OCI-LY1 (cell line): ENCODE data around the gene SUPT16H.

Experiments
- H2AFZ ChIP-seq: fragments of 200-600 bp; sonication (generic), shearing (Covaris generic); 2 replicates; pipeline ENCODE4 v1.6.0; 2014; ENCODE audit warnings: antibody characterized with exemption, mild to moderate bottlenecking, low read length
- H3F3A ChIP-seq: fragments of 200-600 bp; sonication (generic), shearing (Covaris generic); 2 replicates; pipeline ENCODE4 v1.6.0; 2014; ENCODE audit warnings: mild to moderate bottlenecking, antibody characterized with exemption, low read length, moderate library complexity; ENCODE audit not compliant: insufficient read depth
- H3K27ac ChIP-seq: fragments of 200-600 bp; sonication (generic); 2 replicates; pipeline ENCODE4 v1.5.1; 2014; ENCODE audit warnings: low read length, mixed run types, mild to moderate bottlenecking, low read depth; ENCODE audit not compliant: poor library complexity, severe bottlenecking
- H3K27me3 ChIP-seq: fragments of 200-600 bp; sonication (generic); 2 replicates; pipeline ENCODE4 v1.6.0; 2014; ENCODE audit warnings: antibody characterized with exemption, mild to moderate bottlenecking, low read length, moderate library complexity; ENCODE audit not compliant: insufficient read depth
- H3K36me3 ChIP-seq: fragments of 200-600 bp; sonication (generic); 2 replicates; pipeline ENCODE4 v1.6.1; 2014; ENCODE audit warnings: mild to moderate bottlenecking, antibody characterized with exemption, low read length, moderate library complexity, mixed read lengths; ENCODE audit not compliant: insufficient read depth
- H3K4me1 ChIP-seq: fragments of 200-600 bp; sonication (generic); 2 replicates; pipeline ENCODE4 v1.5.1; 2014; ENCODE audit warnings: mild to moderate bottlenecking, low read length, moderate library complexity; ENCODE audit not compliant: insufficient read depth, severe bottlenecking
- H3K4me2 ChIP-seq: fragments of 200-600 bp; sonication (generic), shearing (Covaris generic); 2 replicates; pipeline ENCODE4 v1.6.1; 2014; ENCODE audit warnings: low read length
- H3K4me3 ChIP-seq: fragments of 200-600 bp; sonication (generic); 2 replicates; pipeline ENCODE4 v1.5.1; 2014; ENCODE audit warnings: low read length, low read depth, mild to moderate bottlenecking, mixed read lengths; ENCODE audit not compliant: poor library complexity, severe bottlenecking
- H3K79me2 ChIP-seq: fragments of 200-600 bp; shearing (Covaris generic); 2 replicates; pipeline ENCODE4 v1.6.1; 2016; ENCODE audit warnings: mixed run types, low read length, mixed read lengths; ENCODE audit not compliant: insufficient read depth
- H3K9ac ChIP-seq: fragments of 200-600 bp; sonication (generic), shearing (Covaris generic); 2 replicates; pipeline ENCODE4 v1.6.1; 2014; ENCODE audit warnings: mild to moderate bottlenecking, low read length, mixed read lengths
- H3K9me2 ChIP-seq: fragments of 200-600 bp; sonication (generic), shearing (Covaris generic); 2 replicates; pipeline ENCODE4 v1.6.1; 2014; ENCODE audit warnings: low read depth, mild to moderate bottlenecking, low read length, mixed read lengths
- H3K9me3 ChIP-seq: fragments of 200-600 bp; shearing (Covaris generic); 2 replicates; pipeline ENCODE4 v1.6.1; 2014; ENCODE audit warnings: low read length, mixed read lengths
- H4K20me1 ChIP-seq: fragments of 200-600 bp; sonication (generic), shearing (Covaris generic); 2 replicates; pipeline ENCODE4 v1.6.0; 2016; ENCODE audit warnings: mild to moderate bottlenecking, low read length; ENCODE audit not compliant: insufficient read depth
- EZH2 ChIP-seq: fragments of 200-600 bp; sonication (generic), shearing (Covaris generic); IDR thresholded peaks from 2 replicates; pipeline ENCODE4 v1.8.0; 2017; ENCODE audit warnings: borderline replicate concordance, mixed run types, mild to moderate bottlenecking, antibody characterized with exemption, low read length, moderate library complexity, mixed read lengths
- TF ChIP-seq, protein P1 (sequence below): fragments of 200-600 bp; sonication (generic), shearing (Covaris generic); IDR thresholded peaks from 2 replicates; pipeline ENCODE4 v1.5.1; 2017; ENCODE audit warnings: mild to moderate bottlenecking, antibody characterized with exemption, low read length, moderate library complexity, mixed read lengths

The SUPT16H gene

GRCh38 chr14:21343035-21343794 lies 40.6 kb downstream of the SUPT16H start:
- H3K4me3 ChIP-seq = no peak overlapping the region
- H3K9me3 ChIP-seq = no peaks in the 10 kb centered on the region
- peaks cover 5% of the 10 kb centered on the region; the same call in 1 of the 2 replicates for H3K27me3 ChIP-seq
- no peak overlapping the region for H3K27ac ChIP-seq
- H3K9me2 ChIP-seq = no peaks in the 10 kb centered on the region
- H3K9ac ChIP-seq = no peak overlapping the region
- H3F3A ChIP-seq = no peaks in the 10 kb centered on the region
- no peak for TF ChIP-seq EZH2
- TF ChIP-seq, protein P1, sequence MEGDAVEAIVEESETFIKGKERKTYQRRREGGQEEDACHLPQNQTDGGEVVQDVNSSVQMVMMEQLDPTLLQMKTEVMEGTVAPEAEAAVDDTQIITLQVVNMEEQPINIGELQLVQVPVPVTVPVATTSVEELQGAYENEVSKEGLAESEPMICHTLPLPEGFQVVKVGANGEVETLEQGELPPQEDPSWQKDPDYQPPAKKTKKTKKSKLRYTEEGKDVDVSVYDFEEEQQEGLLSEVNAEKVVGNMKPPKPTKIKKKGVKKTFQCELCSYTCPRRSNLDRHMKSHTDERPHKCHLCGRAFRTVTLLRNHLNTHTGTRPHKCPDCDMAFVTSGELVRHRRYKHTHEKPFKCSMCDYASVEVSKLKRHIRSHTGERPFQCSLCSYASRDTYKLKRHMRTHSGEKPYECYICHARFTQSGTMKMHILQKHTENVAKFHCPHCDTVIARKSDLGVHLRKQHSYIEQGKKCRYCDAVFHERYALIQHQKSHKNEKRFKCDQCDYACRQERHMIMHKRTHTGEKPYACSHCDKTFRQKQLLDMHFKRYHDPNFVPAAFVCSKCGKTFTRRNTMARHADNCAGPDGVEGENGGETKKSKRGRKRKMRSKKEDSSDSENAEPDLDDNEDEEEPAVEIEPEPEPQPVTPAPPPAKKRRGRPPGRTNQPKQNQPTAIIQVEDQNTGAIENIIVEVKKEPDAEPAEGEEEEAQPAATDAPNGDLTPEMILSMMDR = no peak
- no peaks in the 10 kb centered on the region for H3K36me3 ChIP-seq
- H3K79me2 ChIP-seq = no peaks in the 10 kb centered on the region
- H3K4me2 ChIP-seq = no peak overlapping the region
- H3K4me1 ChIP-seq = no peaks in the 10 kb centered on the region
- H4K20me1 ChIP-seq = no peaks in the 10 kb centered on the region
- H2AFZ ChIP-seq = no peak overlapping the region

- H3K4me1 ChIP-seq = no peaks in the 10 kb centered on the region
- no peaks in the 10 kb centered on the region for H3F3A ChIP-seq
- no peaks in the 10 kb centered on the region for H3K36me3 ChIP-seq
- H3K9me2 ChIP-seq = no peaks in the 10 kb centered on the region
- H3K4me2 ChIP-seq = no peak overlapping the region
- H3K27me3 ChIP-seq = no peaks in the 10 kb centered on the region
- no peak overlapping the region for H3K4me3 ChIP-seq
- no peaks in the 10 kb centered on the region for H3K9me3 ChIP-seq
- no peaks in the 10 kb centered on the region for H3K79me2 ChIP-seq
- TF ChIP-seq, protein P1 = no peak
- H3K9ac ChIP-seq = no peak overlapping the region
- H4K20me1 ChIP-seq = no peaks in the 10 kb centered on the region
- H2AFZ ChIP-seq = no peak overlapping the region
- no peak overlapping the region for H3K27ac ChIP-seq
Observed at GRCh38 chr14:21334202-21334906, 49.5 kb downstream of the SUPT16H start.

- Histone ChIP-seq H3K27ac (no peak overlapping the region), H2AFZ (no peak overlapping the region)
Observed at GRCh38 chr14:21332950-21333349, 50.9 kb downstream of the SUPT16H start.

More at GRCh38 chr14:21332950-21333349, 50.9 kb downstream of the SUPT16H start:
- Histone ChIP-seq H3F3A (no peaks in the 10 kb centered on the region), H3K9ac (no peak overlapping the region), H4K20me1 (no peaks in the 10 kb centered on the region), H3K4me2 (no peak overlapping the region), H3K9me3 (no peaks in the 10 kb centered on the region), H3K4me1 (no peaks in the 10 kb centered on the region), H3K4me3 (no peak overlapping the region), H3K27me3 (no peaks in the 10 kb centered on the region), H3K79me2 (no peaks in the 10 kb centered on the region), H3K36me3 (no peaks in the 10 kb centered on the region), H3K9me2 (no peaks in the 10 kb centered on the region)
- TF ChIP-seq, protein P1 = no peak
- TF ChIP-seq EZH2 = no peak
